PFSK-1 (cell line): ENCODE measurements around the gene SGPL1.

Experiments
- FOXP2 ChIP-seq: optimal IDR thresholded peaks from 2 replicates; pipeline ENCODE3; 2011; ENCODE audit warnings: borderline replicate concordance, control low read depth, inconsistent platforms; ENCODE audit not compliant: insufficient read depth; ENCODE audit errors: extremely low read length, extremely low read depth
- POLR2AphosphoS5 ChIP-seq: IDR thresholded peaks from 2 replicates; pipeline ENCODE4 v1.6.1; 2012; ENCODE audit warnings: low read depth, mild to moderate bottlenecking, control low read depth, low read length, moderate library complexity
- SIN3A ChIP-seq: IDR thresholded peaks from 2 replicates; pipeline ENCODE4 v1.6.1; 2012; ENCODE audit warnings: mild to moderate bottlenecking, low read length, moderate library complexity, borderline replicate concordance; ENCODE audit not compliant: insufficient read depth
- TAF1 ChIP-seq: IDR thresholded peaks from 2 replicates; pipeline ENCODE4 v1.6.1; 2012; ENCODE audit warnings: low read length, control low read depth, borderline replicate concordance; ENCODE audit not compliant: insufficient read depth
- TF ChIP-seq, protein P1 (sequence below), 2 experiments: IDR thresholded peaks; 2 replicates each; pipeline versions ENCODE4 v1.6.1 to v1.8.0; 2011 to 2012; ENCODE audit warnings: low read depth in 2 of 2, low read length in 2 of 2, control low read depth in 1 of 2, inconsistent platforms in 1 of 2, mild to moderate bottlenecking in 1 of 2, moderate library complexity in 1 of 2; ENCODE audit not compliant: insufficient read depth in 1 of 2

DNA sequence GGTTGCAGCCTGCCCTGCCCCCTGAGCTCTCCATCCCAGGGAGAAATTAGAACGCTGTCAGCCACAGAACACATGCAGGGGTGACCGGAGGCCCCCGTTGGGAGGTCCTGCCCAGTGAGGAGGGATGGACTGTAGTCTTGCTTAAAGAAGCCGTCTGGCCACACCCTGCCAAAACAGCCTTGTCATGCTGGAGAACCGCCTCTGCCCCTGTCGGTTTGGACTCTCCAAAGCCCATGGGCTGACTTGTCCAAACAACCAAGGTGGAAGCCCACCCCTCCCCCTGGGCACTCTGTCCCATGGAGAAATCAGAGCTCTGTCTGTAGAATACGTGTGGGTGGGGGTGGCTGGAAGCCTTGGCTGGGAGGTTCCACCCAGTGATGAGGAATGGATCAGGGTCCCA lies 17.9 kb upstream of the SGPL1 start:
- no peak for TF ChIP-seq TAF1
- TF ChIP-seq, protein P1, sequence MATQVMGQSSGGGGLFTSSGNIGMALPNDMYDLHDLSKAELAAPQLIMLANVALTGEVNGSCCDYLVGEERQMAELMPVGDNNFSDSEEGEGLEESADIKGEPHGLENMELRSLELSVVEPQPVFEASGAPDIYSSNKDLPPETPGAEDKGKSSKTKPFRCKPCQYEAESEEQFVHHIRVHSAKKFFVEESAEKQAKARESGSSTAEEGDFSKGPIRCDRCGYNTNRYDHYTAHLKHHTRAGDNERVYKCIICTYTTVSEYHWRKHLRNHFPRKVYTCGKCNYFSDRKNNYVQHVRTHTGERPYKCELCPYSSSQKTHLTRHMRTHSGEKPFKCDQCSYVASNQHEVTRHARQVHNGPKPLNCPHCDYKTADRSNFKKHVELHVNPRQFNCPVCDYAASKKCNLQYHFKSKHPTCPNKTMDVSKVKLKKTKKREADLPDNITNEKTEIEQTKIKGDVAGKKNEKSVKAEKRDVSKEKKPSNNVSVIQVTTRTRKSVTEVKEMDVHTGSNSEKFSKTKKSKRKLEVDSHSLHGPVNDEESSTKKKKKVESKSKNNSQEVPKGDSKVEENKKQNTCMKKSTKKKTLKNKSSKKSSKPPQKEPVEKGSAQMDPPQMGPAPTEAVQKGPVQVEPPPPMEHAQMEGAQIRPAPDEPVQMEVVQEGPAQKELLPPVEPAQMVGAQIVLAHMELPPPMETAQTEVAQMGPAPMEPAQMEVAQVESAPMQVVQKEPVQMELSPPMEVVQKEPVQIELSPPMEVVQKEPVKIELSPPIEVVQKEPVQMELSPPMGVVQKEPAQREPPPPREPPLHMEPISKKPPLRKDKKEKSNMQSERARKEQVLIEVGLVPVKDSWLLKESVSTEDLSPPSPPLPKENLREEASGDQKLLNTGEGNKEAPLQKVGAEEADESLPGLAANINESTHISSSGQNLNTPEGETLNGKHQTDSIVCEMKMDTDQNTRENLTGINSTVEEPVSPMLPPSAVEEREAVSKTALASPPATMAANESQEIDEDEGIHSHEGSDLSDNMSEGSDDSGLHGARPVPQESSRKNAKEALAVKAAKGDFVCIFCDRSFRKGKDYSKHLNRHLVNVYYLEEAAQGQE (IDR thresholded peaks at IDR 0.05; ENCODE audit: insufficient read depth in 1 of 2, low read depth in 2 of 2, low read length in 2 of 2): no peak
- TF ChIP-seq FOXP2: no peak
- no peak for TF ChIP-seq POLR2AphosphoS5
- TF ChIP-seq SIN3A: no peak
